HUES48 (cell line): ENCODE data around the gene TULP1.
"Not testable (repeated sequence)": the region's sequence is repeated elsewhere in the genome, so short reads cannot be mapped to it uniquely, and the experiment has no call there.

Experiments used
- H3K27ac ChIP-seq: one replicate; pipeline ENCODE4 v1.7.0; 2013; ENCODE audit warnings: low read depth, low read length, inconsistent platforms
- H3K27me3 ChIP-seq: 2 replicates; pipeline ENCODE4 v1.6.1; 2013; ENCODE audit warnings: mild to moderate bottlenecking, low read length; ENCODE audit not compliant: control insufficient read depth, insufficient read depth
- H3K36me3 ChIP-seq: 2 replicates; pipeline ENCODE4 v1.6.1; 2013; ENCODE audit warnings: low read length; ENCODE audit not compliant: control insufficient read depth, insufficient read depth
- H3K4me1 ChIP-seq: 2 replicates; pipeline ENCODE4 v1.6.1; 2013; ENCODE audit warnings: mild to moderate bottlenecking, low read length; ENCODE audit not compliant: control insufficient read depth, insufficient read depth
- H3K4me3 ChIP-seq: 2 replicates; pipeline ENCODE4 v1.5.1; 2013; ENCODE audit warnings: mild to moderate bottlenecking, low read depth, low read length
- H3K9ac ChIP-seq: 2 replicates; pipeline ENCODE4 v1.6.1; 2013; ENCODE audit warnings: mild to moderate bottlenecking, low read depth, low read length, moderate library complexity
- H3K9me3 ChIP-seq: 2 replicates; pipeline ENCODE4 v1.6.1; 2013; ENCODE audit warnings: low read length; ENCODE audit not compliant: control insufficient read depth, insufficient read depth

TULP1 gene

DNA sequence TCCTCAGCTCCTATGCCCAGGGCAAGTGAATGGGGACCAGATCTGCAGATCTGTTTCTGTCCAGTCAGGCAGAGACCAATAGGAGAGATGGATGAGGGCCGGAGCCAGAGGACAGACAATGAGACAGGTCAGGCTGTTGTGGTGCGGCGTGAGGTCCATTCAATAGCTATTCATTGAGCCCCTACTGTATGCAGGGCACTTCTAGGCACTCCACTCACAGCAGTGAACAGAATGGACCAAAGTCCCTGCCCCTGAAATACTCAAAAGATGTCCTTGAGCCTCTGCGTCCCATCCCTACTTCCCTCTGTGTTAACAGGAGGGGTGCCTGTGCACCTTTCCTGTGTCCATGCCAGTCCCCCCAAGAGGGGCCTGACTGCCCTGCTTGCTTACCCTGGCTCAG, 8.5 kb upstream of the TULP1 start:
- Histone ChIP-seq H3K4me3 (no peak overlapping the region), H3K27ac (no peak overlapping the region), H3K9ac (no peak overlapping the region), H3K9me3 (no peaks in the 10 kb centered on the region), H3K27me3 (no peaks in the 10 kb centered on the region; the same call in 1 of the 2 replicates), H3K36me3 (no peaks in the 10 kb centered on the region), H3K4me1 (peaks cover 15% of the 10 kb centered on the region; the same call in 1 of the 2 replicates)

GRCh38 chr6:35519313-35520015, 6.8 kb upstream of the TULP1 start:
- no peak overlapping the region for H3K27ac ChIP-seq
- H3K4me1 ChIP-seq: peaks cover 15% of the 10 kb centered on the region; the same call in 1 of the 2 replicates
- H3K4me3 ChIP-seq: no peak overlapping the region

DNA sequence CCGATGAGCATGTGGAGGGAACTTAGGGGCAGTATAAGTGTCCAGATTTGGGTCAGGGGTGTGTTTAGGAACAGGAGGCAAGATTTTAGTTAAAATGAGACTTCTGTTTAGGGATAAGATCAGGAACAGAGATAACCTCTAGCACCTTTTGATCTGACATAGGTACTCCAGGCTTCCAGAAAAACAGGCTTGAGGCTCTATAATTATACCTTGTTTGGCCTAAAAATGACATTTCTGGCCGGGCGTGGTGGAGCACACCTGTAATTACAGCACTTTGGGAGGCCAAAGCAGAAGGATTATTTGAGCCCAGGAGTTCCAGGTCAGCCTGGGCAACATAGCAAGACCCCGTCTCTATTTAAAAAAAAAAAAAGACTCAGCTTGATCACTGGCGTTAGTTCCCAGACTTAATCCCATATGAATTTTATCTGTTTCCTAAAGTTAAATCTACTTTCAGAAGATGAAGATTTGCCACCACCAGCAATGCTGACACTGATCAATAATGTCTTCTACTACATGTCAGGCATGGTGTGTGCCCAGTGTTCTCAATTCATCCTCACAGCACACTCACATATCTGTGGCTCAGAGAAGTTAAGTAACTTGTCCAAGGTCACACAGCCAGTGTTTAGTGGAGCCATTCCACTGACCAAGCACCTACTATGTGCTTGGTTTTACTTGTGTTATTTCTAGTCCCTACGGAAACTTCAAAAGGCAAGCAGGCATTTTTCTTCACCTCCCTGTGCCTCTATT, 6.0 kb upstream of the TULP1 start:
- peaks cover 15% of the 10 kb centered on the region; the same call in 1 of the 2 replicates for H3K4me1 ChIP-seq
- H3K36me3 ChIP-seq: no peaks in the 10 kb centered on the region
- no peak overlapping the region for H3K9ac ChIP-seq
- H3K27me3 ChIP-seq: no peaks in the 10 kb centered on the region; the same call in 1 of the 2 replicates
- H3K4me3 ChIP-seq: no peak overlapping the region
- H3K27ac ChIP-seq: no peak overlapping the region
- no peaks in the 10 kb centered on the region for H3K9me3 ChIP-seq

More at GRCh38 chr6:35519313-35520015, 6.8 kb upstream of the TULP1 start:
- H3K9ac ChIP-seq: no peak overlapping the region
- H3K9me3 ChIP-seq: no peaks in the 10 kb centered on the region
- H3K27me3 ChIP-seq: no peaks in the 10 kb centered on the region; the same call in 1 of the 2 replicates
- no peaks in the 10 kb centered on the region for H3K36me3 ChIP-seq

DNA sequence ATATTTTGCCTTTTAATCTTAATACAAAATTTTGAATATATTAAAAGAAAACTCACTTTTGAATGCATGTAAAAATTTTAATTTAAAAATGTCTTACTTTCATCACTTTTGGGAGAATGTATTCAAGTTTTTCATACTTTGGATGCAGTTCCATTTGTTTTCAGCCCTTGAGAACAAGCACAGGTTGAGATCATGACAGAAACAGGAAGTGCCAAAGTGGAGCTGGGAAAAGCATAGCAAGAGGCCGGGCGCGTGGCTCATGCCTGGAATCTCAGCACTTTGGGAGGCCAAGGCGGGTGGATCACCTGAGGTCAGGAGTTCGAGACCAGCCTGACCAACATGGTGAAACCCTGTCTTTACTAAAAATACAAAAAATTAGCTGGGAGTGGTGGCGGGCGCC, 5.3 kb upstream of the TULP1 start:
- H3K4me3 ChIP-seq, H3K9me3 ChIP-seq, H3K9ac ChIP-seq, H3K27me3 ChIP-seq, H3K27ac ChIP-seq, H3K36me3 ChIP-seq: not testable (repeated sequence)
- peaks cover 15% of the 10 kb centered on the region; the same call in 1 of the 2 replicates for H3K4me1 ChIP-seq

- peaks cover 12% of the 10 kb centered on the region; the same call in 1 of the 2 replicates for H3K4me1 ChIP-seq
- H3K27me3 ChIP-seq: no peaks in the 10 kb centered on the region
- H3K4me3 ChIP-seq: no peak overlapping the region
- H3K36me3 ChIP-seq: no peaks in the 10 kb centered on the region
- H3K27ac ChIP-seq: no peak overlapping the region
- no peaks in the 10 kb centered on the region for H3K9me3 ChIP-seq
- no peak overlapping the region for H3K9ac ChIP-seq
These were observed 4.0 kb upstream of the TULP1 start for GRCh38 chr6:35516712-35517111.

- not testable (repeated sequence) for H3K27me3 ChIP-seq, H3K4me3 ChIP-seq, H3K27ac ChIP-seq, H3K9ac ChIP-seq, H3K36me3 ChIP-seq, H3K9me3 ChIP-seq
- peaks cover 17% of the 10 kb centered on the region; the same call in 1 of the 2 replicates for H3K4me1 ChIP-seq
These were observed 3.2 kb upstream of the TULP1 start for GRCh38 chr6:35515939-35516338.

DNA sequence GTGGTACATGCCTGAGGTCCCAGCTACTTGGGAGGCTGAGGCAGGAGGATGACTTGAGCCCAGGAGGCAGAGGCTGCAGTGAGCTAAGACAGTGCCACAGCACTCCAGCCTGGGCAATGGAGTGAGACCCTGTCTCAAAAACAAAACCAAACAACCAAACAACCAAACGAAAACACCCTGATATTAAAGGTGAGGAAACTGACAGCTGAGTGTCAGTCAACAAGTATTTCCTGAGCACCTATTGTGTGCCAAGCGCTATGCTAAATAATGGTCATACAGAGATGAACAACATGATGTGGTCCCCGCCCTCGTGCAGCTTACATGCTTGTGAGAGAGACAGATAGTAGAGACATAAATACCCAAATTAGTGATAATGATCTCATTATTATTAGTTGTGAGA, 1.9 kb upstream of the TULP1 start:
- Histone ChIP-seq H3K36me3 (no peaks in the 10 kb centered on the region), H3K27me3 (peaks cover 4% of the 10 kb centered on the region; the same call in 1 of the 2 replicates), H3K27ac (no peak overlapping the region), H3K4me1 (peaks cover 13% of the 10 kb centered on the region; the same call in 1 of the 2 replicates), H3K9me3 (no peaks in the 10 kb centered on the region), H3K4me3 (no peak overlapping the region), H3K9ac (no peak overlapping the region)

DNA sequence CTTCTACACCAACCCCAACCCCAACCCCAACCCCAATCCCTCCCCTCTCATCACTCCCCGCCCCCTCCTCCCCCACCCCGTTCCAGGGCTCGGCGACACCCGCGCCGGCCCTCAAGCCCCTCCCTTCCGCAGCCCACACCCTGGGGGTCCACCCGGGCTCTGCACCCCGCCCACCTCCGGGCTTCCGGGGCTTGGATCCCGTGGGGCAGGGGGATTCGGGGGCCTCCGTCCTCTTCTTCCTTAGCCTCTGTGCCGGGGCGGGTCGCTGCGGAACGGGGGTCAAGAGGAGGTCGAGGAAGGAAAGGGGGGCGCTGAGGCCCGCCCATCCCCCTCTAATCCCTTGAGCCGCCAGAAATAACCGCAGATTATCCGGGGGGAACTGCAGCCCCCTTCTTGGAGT, 690 bp downstream of the TULP1 start:
- Histone ChIP-seq H3K27ac (no peak overlapping the region), H3K4me1 (peaks cover 14% of the 10 kb centered on the region), H3K9me3 (no peaks in the 10 kb centered on the region), H3K9ac (no peak overlapping the region), H3K36me3 (no peaks in the 10 kb centered on the region), H3K4me3 (no peak overlapping the region), H3K27me3 (peaks cover 4% of the 10 kb centered on the region; the same call in 1 of the 2 replicates)

- no peaks in the 10 kb centered on the region for H3K9me3 ChIP-seq
- no peak overlapping the region for H3K27ac ChIP-seq
- H3K4me3 ChIP-seq: no peak overlapping the region
- peaks cover 7% of the 10 kb centered on the region for H3K27me3 ChIP-seq
- H3K4me1 ChIP-seq: peaks cover 15% of the 10 kb centered on the region
- H3K9ac ChIP-seq: no peak overlapping the region
- no peaks in the 10 kb centered on the region for H3K36me3 ChIP-seq
These were observed 1.1 kb downstream of the TULP1 start for GRCh38 chr6:35511562-35511941.

- Histone ChIP-seq H3K27ac (no peak overlapping the region), H3K4me1 (peaks cover 19% of the 10 kb centered on the region), H3K9ac (no peak overlapping the region), H3K27me3 (peaks cover 11% of the 10 kb centered on the region), H3K4me3 (no peak overlapping the region), H3K9me3 (no peaks in the 10 kb centered on the region), H3K36me3 (no peaks in the 10 kb centered on the region)
These were observed 1.7 kb downstream of the TULP1 start for GRCh38 chr6:35510916-35511561.

- peaks cover 23% of the 10 kb centered on the region for H3K4me1 ChIP-seq
- H3K27me3 ChIP-seq: peaks cover 11% of the 10 kb centered on the region
- H3K9ac ChIP-seq: no peak overlapping the region
- no peak overlapping the region for H3K4me3 ChIP-seq
- H3K36me3 ChIP-seq: no peaks in the 10 kb centered on the region
- H3K9me3 ChIP-seq: no peaks in the 10 kb centered on the region
- no peak overlapping the region for H3K27ac ChIP-seq
These were observed 4.2 kb downstream of the TULP1 start for GRCh38 chr6:35508542-35508941.
